Mesenchymal stem cell (in vitro differentiated cells and primary cell): ENCODE measurements around the gene CENPS.

Source experiments
- DNase-seq: peaks from one replicate; pipeline ENCODE4 v3.0.0-alpha.2; 2013
- H2AFZ ChIP-seq: one replicate; pipeline ENCODE4 v1.6.1; 2013; ENCODE audit warnings: low read depth, mild to moderate bottlenecking, control low read depth, inconsistent platforms, low read length, moderate library complexity
- H2AK5ac ChIP-seq: 2 replicates; pipeline ENCODE4 v1.6.1; 2013; ENCODE audit warnings: low read length, moderate library complexity, mild to moderate bottlenecking, inconsistent platforms; ENCODE audit not compliant: severe bottlenecking
- H2BK120ac ChIP-seq: one replicate; pipeline ENCODE4 v1.6.1; 2013; ENCODE audit warnings: low read depth, mild to moderate bottlenecking, inconsistent platforms, low read length, moderate library complexity
- H2BK12ac ChIP-seq, 2 experiments: one replicate each; pipeline ENCODE4 v1.6.1; 2013; ENCODE audit warnings: inconsistent platforms in 2 of 2, low read length in 2 of 2, mild to moderate bottlenecking in 2 of 2, moderate library complexity in 2 of 2, control low read depth in 1 of 2
- H2BK15ac ChIP-seq: one replicate; pipeline ENCODE4 v1.6.1; 2013; ENCODE audit warnings: mild to moderate bottlenecking, low read depth, inconsistent platforms; ENCODE audit not compliant: poor library complexity, severe bottlenecking
- H2BK5ac ChIP-seq: 2 replicates; pipeline ENCODE4 v1.6.1; 2013; ENCODE audit warnings: low read depth, mild to moderate bottlenecking, low read length, control low read depth, inconsistent platforms; ENCODE audit not compliant: poor library complexity, severe bottlenecking
- H3K14ac ChIP-seq, 2 experiments: one replicate each; pipeline ENCODE4 v1.6.1; 2013; ENCODE audit warnings: inconsistent platforms in 2 of 2, low read length in 2 of 2, control low read depth in 1 of 2, mild to moderate bottlenecking in 1 of 2, moderate library complexity in 1 of 2
- H3K18ac ChIP-seq, 2 experiments: one replicate each; pipeline ENCODE4 v1.6.1; 2013; ENCODE audit warnings: inconsistent platforms in 2 of 2, low read length in 2 of 2, control low read depth in 1 of 2, low read depth in 1 of 2, mild to moderate bottlenecking in 1 of 2
- H3K23ac ChIP-seq, 2 experiments: one replicate each; pipeline ENCODE4 v1.6.1; 2013; ENCODE audit warnings: inconsistent platforms in 2 of 2, low read length in 2 of 2, mild to moderate bottlenecking in 2 of 2, moderate library complexity in 2 of 2, control low read depth in 1 of 2
- H3K27ac ChIP-seq: 2 replicates; pipeline ENCODE4 v1.5.1; 2013; ENCODE audit warnings: mild to moderate bottlenecking, moderate library complexity, low read length, control low read depth, inconsistent platforms; ENCODE audit not compliant: poor library complexity, severe bottlenecking
- H3K27me3 ChIP-seq, 2 experiments: 2 replicates each; pipeline versions ENCODE4 v1.6.1 to v1.7.0; 2013; ENCODE audit warnings: low read length in 2 of 2, mild to moderate bottlenecking in 2 of 2, moderate library complexity in 2 of 2, control low read depth in 1 of 2, inconsistent platforms in 1 of 2; ENCODE audit not compliant: control insufficient read depth in 1 of 2, insufficient read depth in 1 of 2
- H3K36me3 ChIP-seq, 2 experiments: 2 replicates each; pipeline versions ENCODE4 v1.6.1 to v1.7.0; 2013; ENCODE audit warnings: low read length in 2 of 2, control low read depth in 1 of 2, inconsistent platforms in 1 of 2, low read depth in 1 of 2, mild to moderate bottlenecking in 1 of 2; ENCODE audit not compliant: insufficient read depth in 2 of 2, control insufficient read depth in 1 of 2
- H3K4ac ChIP-seq, 2 experiments: one replicate each; pipeline ENCODE4 v1.6.1; 2013; ENCODE audit warnings: inconsistent platforms in 2 of 2, low read length in 2 of 2, mild to moderate bottlenecking in 2 of 2, moderate library complexity in 2 of 2, control low read depth in 1 of 2, low read depth in 1 of 2
- H3K4me1 ChIP-seq: 2 replicates; pipeline ENCODE4 v1.6.1; 2013; ENCODE audit warnings: low read depth, low read length, control low read depth; ENCODE audit not compliant: control insufficient read depth, insufficient read depth
- H3K4me2 ChIP-seq: 2 replicates; pipeline ENCODE4 v1.6.1; 2013; ENCODE audit warnings: low read length, mild to moderate bottlenecking, inconsistent platforms; ENCODE audit not compliant: poor library complexity, severe bottlenecking
- H3K4me3 ChIP-seq, 2 experiments: 2 replicates each; pipeline versions ENCODE4 v1.5.1 to v1.7.0; 2013; ENCODE audit warnings: low read length in 2 of 2, mild to moderate bottlenecking in 2 of 2, control low read depth in 1 of 2, low read depth in 1 of 2; ENCODE audit not compliant: insufficient read depth in 1 of 2
- H3K79me1 ChIP-seq: replicated peaks from 2 replicates; pipeline ENCODE4 v1.6.1; 2013; ENCODE audit warnings: mild to moderate bottlenecking, control low read depth, low read length, inconsistent platforms; ENCODE audit not compliant: poor library complexity, severe bottlenecking
- H3K9ac ChIP-seq: 2 replicates; pipeline ENCODE4 v1.7.0; 2013; ENCODE audit warnings: mild to moderate bottlenecking, low read length, moderate library complexity
- H3K9me3 ChIP-seq: 2 replicates; pipeline ENCODE4 v1.7.0; 2013; ENCODE audit warnings: mild to moderate bottlenecking, low read length; ENCODE audit not compliant: control insufficient read depth
- H4K8ac ChIP-seq: one replicate; pipeline ENCODE4 v1.6.1; 2013; ENCODE audit warnings: inconsistent platforms, mild to moderate bottlenecking, low read length, moderate library complexity
- H4K91ac ChIP-seq: one replicate; pipeline ENCODE4 v1.6.1; 2013; ENCODE audit warnings: mild to moderate bottlenecking, low read length, inconsistent platforms
- WGBS: methylation state at CpG from one replicate; pipeline ENCODE4 v1.1.7; 2013; ENCODE audit warnings: mixed read lengths; 5-methylcytosine and 5-hydroxymethylcytosine counted together

Gene CENPS

GRCh38 chr1:10467078-10467477, 36.8 kb downstream of the CENPS start:
- Histone ChIP-seq H2AK5ac (no peak overlapping the region), H3K27me3 (no peaks in the 10 kb centered on the region), H3K27ac (no peak overlapping the region), H2AFZ (no peak overlapping the region), H3K36me3 (peaks cover 42 to 52% of the 10 kb centered on the region in 2 experiments), H2BK5ac (no peak overlapping the region), H3K4ac (no peak overlapping the region), H3K9me3 (no peaks in the 10 kb centered on the region), H3K9ac (no peak overlapping the region), H3K79me1 (peaks cover 14% of the 10 kb centered on the region), H3K14ac (no peak overlapping the region), H3K23ac (no peak overlapping the region), H2BK12ac (no peak overlapping the region), H3K4me2 (no peak overlapping the region), H3K4me3 (no peak overlapping the region), H2BK15ac (no peak overlapping the region), H4K8ac (no peak overlapping the region), H3K18ac (no peak overlapping the region), H3K4me1 (peaks cover 3% of the 10 kb centered on the region), H4K91ac (no peak overlapping the region), H2BK120ac (no peak overlapping the region)
- DNase-seq: no peak
- WGBS: 100% methylated on average over 2 of the region's 2 CpGs

- Histone ChIP-seq H3K27me3 (no peaks in the 10 kb centered on the region), H2BK15ac (no peak overlapping the region), H3K27ac (no peak overlapping the region), H3K36me3 (peaks cover 20 to 33% of the 10 kb centered on the region in 2 experiments), H3K14ac (no peak overlapping the region), H3K9me3 (no peaks in the 10 kb centered on the region), H4K8ac (no peak overlapping the region), H2AK5ac (no peak overlapping the region), H3K18ac (no peak overlapping the region), H2BK5ac (no peak overlapping the region), H3K4me3 (no peak overlapping the region), H4K91ac (no peak overlapping the region), H3K4me2 (no peak overlapping the region), H3K23ac (no peak overlapping the region), H3K4me1 (peaks cover 3% of the 10 kb centered on the region), H3K79me1 (peaks cover 10% of the 10 kb centered on the region), H3K9ac (no peak overlapping the region), H2AFZ (no peak overlapping the region), H2BK12ac (no peak overlapping the region), H3K4ac (no peak overlapping the region), H2BK120ac (no peak overlapping the region)
- no peak for DNase-seq
- no CpG with 5 or more reads among the region's 4 CpGs for WGBS
Measured at GRCh38 chr1:10470043-10470442, 39.8 kb downstream of the CENPS start.

GRCh38 chr1:10471411-10472219, 41.4 kb downstream of the CENPS start:
- Histone ChIP-seq H2AFZ (peak overlapping the region; percentile 79), H2BK15ac (no peak overlapping the region), H3K4me3 (peak overlapping the region; percentile 68 to 86), H4K8ac (peak overlapping the region; percentile 75), H2AK5ac (no peak overlapping the region), H2BK120ac (no peak overlapping the region), H3K18ac (peak overlapping the region in 1 of 2 experiments; percentile 26), H3K4me1 (peaks cover 5% of the 10 kb centered on the region), H3K14ac (no peak overlapping the region), H3K27ac (peak overlapping the region; percentile 15), H3K9me3 (no peaks in the 10 kb centered on the region), H3K23ac (peak overlapping the region in 1 of 2 experiments; percentile 23), H4K91ac (peak overlapping the region; percentile 18), H2BK12ac (no peak overlapping the region), H3K27me3 (no peaks in the 10 kb centered on the region), H3K4me2 (peak overlapping the region; percentile 80), H3K4ac (peak overlapping the region in 1 of 2 experiments; percentile 24), H3K9ac (peak overlapping the region; percentile 78), H2BK5ac (no peak overlapping the region), H3K79me1 (peaks cover 15% of the 10 kb centered on the region), H3K36me3 (peaks cover 4 to 24% of the 10 kb centered on the region in 2 experiments)
- DNase-seq: no peak
- WGBS: under 1% methylated on average over 22 of the region's 23 CpGs

GRCh38 chr1:10472220-10473144, 42.2 kb downstream of the CENPS start, which contains the start of gene DFFA:
Gene DFFA (minus strand): TSS chr1:10472529. CDS start chr1:10472458, 71 bp downstream.
- no peak within 1 kb of the TSS for H2BK5ac ChIP-seq
- peak within 1 kb of the TSS; percentile 68 to 86 for H3K4me3 ChIP-seq
- H3K4me2 ChIP-seq: peak within 1 kb of the TSS; percentile 80
- peak within 1 kb of the TSS; percentile 15 for H3K27ac ChIP-seq
- no peak within 1 kb of the TSS for H3K14ac ChIP-seq
- peaks cover 5% of the 10 kb centered on the region for H3K4me1 ChIP-seq
- peak within 1 kb of the TSS in 1 of 2 experiments; percentile 23 for H3K23ac ChIP-seq
- peak within 1 kb of the TSS; percentile 92 for H2BK15ac ChIP-seq
- peak within 1 kb of the TSS; percentile 79 for H2AFZ ChIP-seq
- H4K91ac ChIP-seq: peak within 1 kb of the TSS; percentile 78
- peak within 1 kb of the TSS; percentile 75 for H4K8ac ChIP-seq
- H3K36me3 ChIP-seq: peaks cover 3 to 18% of the 10 kb centered on the region in 2 experiments
- H3K79me1 ChIP-seq: peaks cover 18% of the 10 kb centered on the region
- H2BK120ac ChIP-seq: no peak within 1 kb of the TSS
- no peak within 1 kb of the TSS for H2BK12ac ChIP-seq
- peak within 1 kb of the TSS in 1 of 2 experiments; percentile 24 for H3K4ac ChIP-seq
- H2AK5ac ChIP-seq: no peak within 1 kb of the TSS
- WGBS: 2% methylated on average over 55 of the region's 59 CpGs
- peak within 1 kb of the TSS in 1 of 2 experiments; percentile 26 for H3K18ac ChIP-seq
- no peaks in the 10 kb centered on the region for H3K27me3 ChIP-seq
- DNase-seq: peak; percentile 97
- H3K9ac ChIP-seq: peak within 1 kb of the TSS; percentile 78
- no peaks in the 10 kb centered on the region for H3K9me3 ChIP-seq
